ENCODE results near the gene PANK1.

PANK1 gene

GRCh38 chr10:89615824-89616223 is 29.2 kb downstream of the PANK1 start:
- no peak for DNase-seq (ENCODE audit: low spot score)

- DNase-seq (ENCODE audit: low spot score) = no peak
Measured at GRCh38 chr10:89615112-89615511, 29.9 kb downstream of the PANK1 start.

DNA sequence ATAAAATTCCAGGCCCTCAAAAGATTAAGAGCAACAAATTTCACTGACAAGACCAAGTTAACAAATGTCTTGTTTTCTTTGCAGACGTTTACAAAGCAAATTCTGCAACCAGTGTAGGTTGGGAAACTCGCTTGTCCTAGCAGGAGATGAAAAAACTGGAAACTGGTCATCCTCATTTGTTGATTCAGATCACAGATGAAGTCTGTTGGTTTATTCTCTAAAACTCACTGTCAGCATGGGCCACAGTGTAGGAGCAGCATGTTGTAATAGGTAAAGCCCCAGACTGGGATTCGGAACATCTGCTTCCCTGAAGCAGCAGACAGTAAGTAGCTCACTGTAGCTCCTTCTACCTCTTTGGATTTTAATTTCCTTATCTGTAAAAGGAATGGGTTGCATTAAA is 31.5 kb downstream of the PANK1 start:
- DNase-seq (ENCODE audit: low spot score) = no peak

DNA sequence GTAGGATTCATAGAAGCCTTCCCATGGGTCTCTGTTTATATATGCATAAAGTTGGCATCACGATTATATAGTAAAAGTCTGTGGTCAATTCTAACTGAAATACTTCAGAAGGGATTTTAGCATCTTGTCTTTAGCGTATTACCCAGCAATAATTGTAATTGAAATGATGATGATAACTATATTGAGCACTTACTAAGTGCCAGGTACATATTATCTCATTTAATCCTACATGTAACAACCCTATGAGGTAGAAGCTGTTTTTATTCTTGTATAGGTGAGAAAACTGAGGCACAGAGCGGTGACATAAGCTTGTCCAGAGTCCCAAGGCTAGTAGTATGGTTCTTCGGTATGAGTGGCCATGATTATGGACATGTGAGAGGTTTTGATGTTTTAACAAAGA is 33.8 kb downstream of the PANK1 start:
- no peak for DNase-seq (ENCODE audit: low spot score)

DNA sequence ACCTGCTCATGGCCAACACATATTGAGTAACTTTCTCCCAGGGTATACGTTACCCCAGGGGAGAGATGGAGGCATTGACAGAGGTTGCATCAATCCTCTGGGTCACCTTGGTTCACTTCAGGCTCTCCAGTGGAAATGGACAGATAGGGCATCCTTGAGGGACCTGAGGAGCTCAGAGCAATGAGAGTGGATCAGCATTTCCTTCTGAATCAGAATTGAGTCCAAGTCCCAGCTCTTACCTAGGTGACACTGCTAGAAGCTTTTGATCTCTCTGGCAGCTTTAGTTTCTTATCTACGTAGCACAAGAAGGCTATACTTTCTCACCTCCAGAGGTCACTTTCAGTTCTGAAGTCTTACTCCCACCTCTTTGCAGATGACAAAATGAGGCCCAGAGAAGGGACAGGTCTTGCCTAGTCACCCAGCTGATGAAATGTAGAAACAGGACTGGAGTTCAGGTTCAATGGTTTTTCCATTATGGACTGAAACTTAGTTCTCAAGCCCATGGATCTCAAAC is 35.2 kb downstream of the PANK1 start:
- DNase-seq (ENCODE audit: low spot score) = no peak

GRCh38 chr10:89604200-89604599 is 40.8 kb downstream of the PANK1 start:
- DNase-seq (ENCODE audit: low spot score) = no peak

DNA sequence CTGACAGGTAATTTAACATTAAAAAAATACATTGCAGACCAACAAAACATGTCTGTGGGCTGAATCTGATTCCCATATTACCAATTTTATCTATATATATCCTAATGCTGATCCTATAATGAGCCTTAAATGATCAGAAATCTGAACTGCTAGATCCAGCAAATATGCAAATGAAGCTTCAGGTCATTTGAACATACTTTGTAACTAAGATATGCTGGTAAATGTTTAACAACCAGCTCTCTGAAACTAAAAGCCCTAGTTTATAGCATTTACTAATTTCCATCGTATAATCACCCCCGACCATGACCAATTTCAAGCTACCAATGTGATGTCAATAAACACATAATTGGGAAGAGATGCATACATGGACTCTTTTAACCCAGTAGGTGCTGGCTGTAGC is 42.1 kb downstream of the PANK1 start:
- DNase-seq (ENCODE audit: low spot score) = no peak

GRCh38 chr10:89601728-89602361 is 43.2 kb downstream of the PANK1 start:
- DNase-seq (ENCODE audit: low spot score) = no peak

- DNase-seq (ENCODE audit: low spot score) = no peak
Measured at GRCh38 chr10:89600041-89600440, 45.0 kb downstream of the PANK1 start.

- no peak for DNase-seq (ENCODE audit: low spot score)
Measured at GRCh38 chr10:89593043-89593442, 52.0 kb downstream of the PANK1 start.

GRCh38 chr10:89592539-89592938 is 52.5 kb downstream of the PANK1 start:
- no peak for DNase-seq (ENCODE audit: low spot score)

DNA sequence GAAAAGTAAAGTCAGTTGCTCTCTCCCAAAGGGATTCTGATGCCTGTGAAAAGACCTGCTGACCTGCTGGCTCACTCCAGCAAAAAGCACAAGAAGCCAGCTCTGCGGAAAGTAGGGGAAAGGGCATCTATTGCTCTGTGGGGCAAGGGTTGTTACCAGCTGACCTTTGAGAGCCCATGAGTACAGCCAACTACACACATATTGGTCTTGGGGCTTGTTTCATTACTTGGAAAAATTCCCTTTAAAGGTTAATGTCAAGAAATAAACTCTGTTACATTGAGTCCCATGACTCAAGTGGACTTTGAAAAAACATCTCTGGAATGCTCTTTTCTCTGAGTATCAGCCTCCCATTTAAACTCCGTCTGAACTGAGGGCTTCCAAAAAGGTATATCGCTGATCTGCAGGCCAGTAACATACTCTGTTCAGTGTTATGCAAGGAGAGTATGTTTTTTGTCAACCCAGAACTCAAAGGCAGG is 53.2 kb downstream of the PANK1 start:
- no peak for DNase-seq (ENCODE audit: low spot score)

DNA sequence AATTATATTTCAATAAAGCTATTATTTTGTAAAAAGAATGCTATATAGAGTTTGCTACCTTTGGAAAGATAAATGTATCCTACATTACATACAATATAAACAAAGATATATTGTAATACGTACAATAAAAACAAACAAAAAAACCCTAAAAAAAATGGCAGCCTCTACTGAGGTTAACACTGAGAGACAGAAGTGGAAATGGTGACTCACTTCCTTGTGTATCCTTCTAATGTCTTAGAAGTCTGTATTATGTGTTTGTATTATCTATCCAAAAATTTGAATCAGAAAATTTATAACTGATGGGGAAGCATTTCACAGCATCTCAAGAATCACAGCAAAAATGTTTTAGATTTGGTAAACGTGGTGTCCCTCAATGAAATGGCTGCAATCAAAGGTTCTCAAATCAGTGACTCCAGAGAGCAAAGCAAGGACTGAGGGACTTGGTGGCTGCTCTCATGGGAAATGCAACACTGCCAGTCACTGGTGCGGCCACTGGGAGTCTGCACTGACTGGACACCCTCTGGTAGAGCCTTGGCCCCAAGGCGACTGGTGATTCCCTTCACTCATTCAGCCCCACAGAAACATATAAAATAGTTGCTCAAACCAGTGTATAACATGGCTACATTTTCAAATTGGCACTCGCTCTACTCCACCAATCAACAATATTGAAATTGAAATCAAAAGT is 53.8 kb downstream of the PANK1 start:
- DNase-seq (ENCODE audit: low spot score) = no peak

DNA sequence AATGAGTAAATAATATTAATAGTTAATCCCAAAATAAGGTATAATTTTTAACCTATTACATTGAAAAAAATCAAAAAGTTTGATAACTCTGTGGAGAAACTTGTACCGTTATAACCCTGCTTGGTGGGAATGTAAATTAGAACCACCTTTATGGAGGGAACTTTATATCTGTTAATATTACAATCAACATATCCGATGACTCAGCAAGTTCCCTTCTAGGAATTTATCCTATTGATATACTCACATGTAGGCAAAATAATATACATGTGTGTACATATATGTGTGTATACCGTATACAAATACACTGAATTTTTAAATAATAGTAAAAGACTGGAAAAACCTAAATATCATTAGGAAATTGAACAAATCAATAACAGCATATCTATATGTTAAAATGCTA is 54.7 kb downstream of the PANK1 start:
- DNase-seq (ENCODE audit: low spot score) = no peak

- DNase-seq (ENCODE audit: low spot score) = no peak
Measured at GRCh38 chr10:89589101-89589720, 55.8 kb downstream of the PANK1 start.

DNA sequence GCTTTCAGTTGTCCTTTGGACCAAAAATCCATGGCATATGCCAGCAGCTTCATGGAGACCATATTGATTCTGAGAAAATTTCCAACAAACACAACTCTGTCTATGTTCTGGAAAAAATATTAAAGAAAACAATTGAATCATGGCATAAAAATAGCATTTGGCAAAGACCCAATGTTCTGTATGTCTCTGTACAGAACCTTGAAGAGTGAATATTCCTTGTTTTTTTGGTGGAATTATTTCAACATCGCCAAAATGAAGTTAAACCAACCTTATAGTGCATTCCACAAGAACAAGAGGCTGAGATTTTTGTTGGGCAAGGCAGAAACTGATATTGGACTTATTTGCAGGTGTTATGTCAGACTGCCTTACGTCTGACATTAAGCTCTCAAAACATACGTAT is 56.4 kb downstream of the PANK1 start:
- DNase-seq (ENCODE audit: low spot score) = no peak

DNA sequence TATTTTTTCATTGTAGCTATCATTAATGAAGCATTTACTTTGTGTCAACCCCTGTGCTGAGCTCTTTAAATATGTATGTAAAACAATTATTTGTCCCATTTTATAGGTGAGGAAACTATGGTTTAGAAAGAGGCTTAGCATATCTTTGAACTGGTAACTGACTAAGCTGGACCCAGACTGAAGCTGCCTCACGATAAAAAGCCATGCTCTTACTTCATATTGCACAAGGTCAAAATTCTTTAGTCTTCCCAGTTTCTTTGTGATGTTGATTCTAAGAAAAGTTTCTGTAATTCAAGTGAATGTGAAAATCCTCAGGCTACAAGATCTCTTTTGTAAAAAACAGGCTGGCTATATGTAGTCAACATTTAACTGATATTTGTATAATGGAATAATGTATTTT is 63.0 kb downstream of the PANK1 start:
- DNase-seq (ENCODE audit: low spot score) = no peak

- DNase-seq (ENCODE audit: low spot score) = no peak
Measured at GRCh38 chr10:89580243-89580642, 64.8 kb downstream of the PANK1 start.

DNA sequence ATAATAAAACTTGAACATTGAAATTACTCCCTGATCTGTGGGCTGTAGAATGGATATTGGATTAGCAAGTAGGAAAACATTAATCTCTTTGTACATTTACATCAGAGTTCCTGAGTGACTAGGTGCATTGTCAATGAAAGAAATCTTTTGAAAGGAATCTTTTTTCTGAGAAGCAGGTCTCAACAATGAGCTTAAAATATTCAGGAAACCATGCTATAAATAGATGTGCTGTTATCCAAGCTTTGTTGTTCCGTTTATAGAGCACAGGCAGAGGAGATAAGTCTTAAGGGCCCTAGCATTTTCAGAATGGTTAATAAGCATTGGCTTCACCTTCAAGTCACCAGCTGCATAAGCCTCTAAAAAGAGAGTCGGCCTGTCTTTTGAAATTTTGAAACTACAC is 68.3 kb downstream of the PANK1 start:
- DNase-seq (ENCODE audit: low spot score) = no peak

DNA sequence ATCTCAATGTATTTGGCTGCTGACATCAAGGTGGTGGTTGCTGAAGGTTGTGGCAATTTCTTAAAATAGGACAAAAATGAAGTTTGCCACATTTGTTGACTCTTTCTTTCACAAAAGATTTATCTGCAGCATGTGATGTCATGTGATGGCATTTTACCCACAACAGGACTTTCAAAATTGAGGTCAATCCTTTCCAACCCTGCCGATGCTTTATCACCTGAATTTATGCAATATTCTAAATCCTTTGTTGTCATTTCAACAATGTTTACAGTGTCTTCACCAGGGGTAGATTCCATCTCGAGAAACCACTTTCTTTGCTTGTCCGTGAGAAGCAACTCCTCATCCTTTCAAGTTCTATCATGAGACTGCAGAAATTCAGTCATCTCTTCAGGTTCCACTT is 69.0 kb downstream of the PANK1 start:
- DNase-seq (ENCODE audit: low spot score) = no peak

DNA sequence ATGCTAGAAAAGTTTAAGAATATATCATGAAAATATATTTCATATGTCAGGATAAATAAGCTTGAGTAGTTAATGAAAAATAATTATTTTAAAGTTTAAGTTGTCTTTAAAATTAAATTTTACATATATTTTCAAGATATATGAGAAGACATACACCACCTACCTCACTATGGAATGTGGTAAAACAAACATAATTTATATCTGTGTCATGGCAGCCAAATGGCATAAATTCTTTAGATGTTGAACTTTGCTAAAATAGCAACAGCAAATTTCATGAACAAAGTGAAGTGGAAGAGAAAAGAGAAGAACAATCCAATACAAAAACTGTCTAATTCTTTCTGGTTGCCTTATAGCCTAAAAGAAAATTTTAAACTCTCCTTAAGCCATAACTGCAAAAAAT is 70.0 kb downstream of the PANK1 start:
- no peak for DNase-seq (ENCODE audit: low spot score)

- no peak for DNase-seq (ENCODE audit: low spot score)
Measured at GRCh38 chr10:89574368-89574767, 70.7 kb downstream of the PANK1 start.

DNA sequence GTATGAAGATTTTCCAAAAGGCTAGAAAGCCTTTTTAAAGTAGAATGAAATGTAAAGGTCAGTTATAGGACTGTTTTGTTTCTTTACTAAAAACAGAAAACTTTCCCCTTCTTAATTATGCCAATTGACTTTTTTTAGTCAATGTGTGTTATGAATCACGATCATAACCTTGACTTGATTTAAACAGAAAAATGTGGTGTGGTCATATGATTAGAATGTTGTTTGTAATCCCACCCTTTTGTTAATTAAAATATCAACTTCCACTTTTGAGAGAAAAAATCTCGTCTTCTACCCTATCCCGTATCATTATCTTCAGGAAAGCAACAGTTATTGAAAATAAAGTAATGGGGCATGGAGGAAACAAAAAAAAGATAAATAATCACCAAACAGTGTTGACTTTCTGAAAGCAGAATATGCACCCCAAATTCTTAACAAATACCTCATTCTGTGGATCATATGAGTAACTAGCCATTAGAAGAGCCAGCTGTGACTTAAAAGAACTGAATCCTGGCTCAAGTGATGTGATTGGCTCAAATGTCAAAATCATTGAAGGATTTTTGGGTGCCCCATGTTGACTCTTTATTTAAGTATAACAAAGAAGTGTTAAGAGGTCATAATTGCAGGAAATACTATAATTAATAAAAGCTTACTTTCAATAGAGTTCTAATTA is 77.3 kb downstream of the PANK1 start:
- no peak for DNase-seq (ENCODE audit: low spot score)
